ENCODE data around the gene ZFHX3. TPM values are rescaled to one million over a fixed set of nuclear protein-coding genes. Genes with fewer than 3 reads are reported as not detected.
A peak's percentile ranks its signal among the peaks of the same experiment; 100 is the strongest.

The ZFHX3 gene
- total RNA-seq, 2 donors from 2014 or later, result 0.79 to 2.2 TPM

DNA sequence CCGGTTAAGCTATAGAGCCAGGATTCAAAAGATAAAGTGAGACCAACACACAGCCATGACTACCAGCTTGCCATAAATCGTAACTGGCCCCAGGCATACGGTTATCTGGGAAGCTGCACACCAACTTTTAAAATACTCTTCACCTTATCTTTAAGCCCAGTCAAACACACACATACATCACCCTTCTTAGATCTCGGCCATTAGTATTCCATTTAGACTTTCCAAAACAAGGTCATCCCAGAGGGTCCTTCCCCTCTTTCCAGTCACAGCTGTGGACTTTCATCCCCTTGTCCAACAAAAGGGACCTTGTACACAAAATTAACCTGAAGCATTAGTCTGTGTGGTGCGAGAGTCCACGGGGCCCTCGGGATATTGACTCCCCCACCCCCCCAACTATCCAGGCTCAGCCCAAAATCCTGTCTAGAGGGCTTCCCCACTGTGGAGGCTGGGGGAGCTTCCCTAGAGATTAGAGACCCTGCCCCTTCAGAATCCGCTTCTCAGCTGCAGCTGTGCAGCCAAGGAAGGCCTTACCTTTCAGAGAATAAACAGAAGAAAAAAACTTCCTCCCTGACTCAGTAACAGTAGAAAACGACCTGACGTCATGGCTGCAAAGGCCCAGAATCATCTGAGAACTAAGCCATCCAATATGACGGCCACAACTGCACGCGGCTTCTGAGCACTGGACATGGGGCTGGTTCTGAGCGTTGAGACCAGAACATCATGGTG, 9.9 kb downstream of the ZFHX3 start:
- H3K4me1 Mint-ChIP-seq, result peaks cover 44% of the 10 kb centered on the region
- H3K9me3 Mint-ChIP-seq, result no peaks in the 10 kb centered on the region
- Histone ChIP-seq H3K9me3 (ENCODE audit: control insufficient read depth, low read length) (no peaks in the 10 kb centered on the region), H3K27ac (ENCODE audit: low read depth, low read length) (no peak overlapping the region), H3K36me3 (ENCODE audit: control insufficient read depth, insufficient read depth, low read length) (no peaks in the 10 kb centered on the region), H3K9ac (ENCODE audit: extremely low read depth, low read length, poor library complexity, severe bottlenecking) (no peak overlapping the region), H3K27me3 (ENCODE audit: control insufficient read depth, insufficient read depth, low read length, poor library complexity, severe bottlenecking) (peaks cover 90% of the 10 kb centered on the region), H3K4me1 (ENCODE audit: control insufficient read depth, insufficient read depth, low read length) (peaks cover 8% of the 10 kb centered on the region), H3K4me3 (ENCODE audit: low read length) (no peak overlapping the region)
- H3K36me3 Mint-ChIP-seq (ENCODE audit: low read depth), result no peaks in the 10 kb centered on the region
- TF ChIP-seq CTCF (conservative IDR thresholded peaks at IDR 0.05), result no peak
- no peak overlapping the region for H3K4me3 Mint-ChIP-seq
- no peak overlapping the region for H3K27ac Mint-ChIP-seq
- H3K27me3 Mint-ChIP-seq (ENCODE audit: insufficient read depth), result peaks cover 94% of the 10 kb centered on the region
- DNase-seq, result no peak
- WGBS, 2 experiments (ENCODE audit: insufficient coverage in 1 of 2, insufficient read length in 1 of 2), result 53 to 57% methylated on average over 8 to 14 of the region's 14 CpGs

- TF ChIP-seq CTCF (conservative IDR thresholded peaks at IDR 0.05), result no peak
- Mint-ChIP-seq H3K36me3 (ENCODE audit: low read depth) (no peaks in the 10 kb centered on the region), H3K27me3 (ENCODE audit: insufficient read depth) (peaks cover 94% of the 10 kb centered on the region), H3K9me3 (no peaks in the 10 kb centered on the region), H3K4me1 (peaks cover 50% of the 10 kb centered on the region), H3K4me3 (no peak overlapping the region), H3K27ac (no peak overlapping the region)
- 24 to 28% methylated on average over 4 to 5 of the region's 5 CpGs for WGBS, 2 experiments (ENCODE audit: insufficient coverage in 1 of 2, insufficient read length in 1 of 2)
- Histone ChIP-seq H3K36me3 (ENCODE audit: control insufficient read depth, insufficient read depth, low read length) (no peaks in the 10 kb centered on the region), H3K27me3 (ENCODE audit: control insufficient read depth, insufficient read depth, low read length, poor library complexity, severe bottlenecking) (peaks cover 90% of the 10 kb centered on the region), H3K9me3 (ENCODE audit: control insufficient read depth, low read length) (no peaks in the 10 kb centered on the region), H3K4me3 (ENCODE audit: low read length) (no peak overlapping the region), H3K9ac (ENCODE audit: extremely low read depth, low read length, poor library complexity, severe bottlenecking) (no peak overlapping the region), H3K4me1 (ENCODE audit: control insufficient read depth, insufficient read depth, low read length) (peaks cover 12% of the 10 kb centered on the region), H3K27ac (ENCODE audit: low read depth, low read length) (peak overlapping the region; percentile 29)
- peak; percentile 54 for DNase-seq
These were observed 10.6 kb downstream of the ZFHX3 start for GRCh38 chr16:73037331-73037745.

DNA sequence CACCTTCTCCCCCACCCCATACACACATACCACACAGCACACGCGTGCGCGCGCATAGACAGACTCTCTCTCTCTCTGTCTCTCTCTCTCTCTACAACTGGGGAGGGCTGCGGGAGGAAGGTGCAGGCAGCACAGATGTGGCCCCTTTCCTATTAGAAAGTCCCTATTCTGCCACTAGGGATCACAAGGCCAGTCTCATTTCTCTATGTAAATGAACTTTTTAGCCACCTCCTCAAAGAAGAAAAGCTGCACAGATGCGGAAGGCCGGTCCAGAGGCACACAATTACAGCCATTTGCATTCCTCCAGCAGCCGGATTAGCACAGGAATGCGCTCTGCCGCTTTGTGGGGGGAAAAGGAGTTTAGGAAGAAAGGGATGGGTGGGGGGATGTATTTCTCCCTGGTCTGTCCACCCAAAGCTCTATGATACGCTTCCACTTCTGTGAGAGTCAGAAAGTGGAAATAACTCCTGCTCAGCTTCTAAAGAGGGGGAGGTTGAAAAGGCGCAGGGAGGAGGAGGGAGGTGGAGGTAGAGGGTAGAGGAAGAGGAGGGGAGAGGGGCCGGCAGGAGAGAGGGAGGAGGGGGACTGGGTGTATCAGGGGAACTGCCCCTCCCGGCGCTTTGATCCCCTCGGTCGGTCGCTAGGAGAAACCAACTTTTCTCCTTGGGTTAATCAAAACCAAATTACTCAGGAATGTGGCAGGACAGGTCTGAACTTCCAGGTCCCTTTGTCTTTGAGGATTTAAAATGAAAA, 11.7 kb downstream of the ZFHX3 start:
- Histone ChIP-seq H3K9ac (ENCODE audit: extremely low read depth, low read length, poor library complexity, severe bottlenecking) (no peak overlapping the region), H3K27ac (ENCODE audit: low read depth, low read length) (peak overlapping the region; percentile 62), H3K36me3 (ENCODE audit: control insufficient read depth, insufficient read depth, low read length) (no peaks in the 10 kb centered on the region), H3K27me3 (ENCODE audit: control insufficient read depth, insufficient read depth, low read length, poor library complexity, severe bottlenecking) (peaks cover 90% of the 10 kb centered on the region), H3K4me1 (ENCODE audit: control insufficient read depth, insufficient read depth, low read length) (peaks cover 15% of the 10 kb centered on the region), H3K4me3 (ENCODE audit: low read length) (peak overlapping the region; percentile 9), H3K9me3 (ENCODE audit: control insufficient read depth, low read length) (no peaks in the 10 kb centered on the region)
- H3K4me3 Mint-ChIP-seq, result peak overlapping the region; percentile 28
- H3K27me3 Mint-ChIP-seq (ENCODE audit: insufficient read depth), result peaks cover 94% of the 10 kb centered on the region
- 5 to 6% methylated on average over 7 to 18 of the region's 19 CpGs for WGBS, 2 experiments (ENCODE audit: insufficient coverage in 1 of 2, insufficient read length in 1 of 2)
- DNase-seq, result peak; percentile 82
- TF ChIP-seq CTCF (conservative IDR thresholded peaks at IDR 0.05), result no peak
- H3K27ac Mint-ChIP-seq, result no peak overlapping the region
- peaks cover 61% of the 10 kb centered on the region for H3K4me1 Mint-ChIP-seq
- no peaks in the 10 kb centered on the region for H3K36me3 Mint-ChIP-seq (ENCODE audit: low read depth)
- no peaks in the 10 kb centered on the region for H3K9me3 Mint-ChIP-seq
